HCT116 (cell line): ENCODE results near the gene S100A3. TPM values are rescaled to one million over a fixed set of nuclear protein-coding genes. Genes with fewer than 3 reads are reported as not detected.

ENCODE experiments used
- ATAC-seq: fragments of 200-7000 bp; cut with Tn5 transposase; 2 replicates; pipeline ENCODE4 v1.9.1; 2020; ENCODE audit warnings: mild to moderate bottlenecking, moderate library complexity
- BruUV-seq: library from RNA; stranded (reverse); fragments of 400-500 nt; replicated peaks from 2 replicates; lab custom pipeline; 2021; lab: Mats Ljungman, UMichigan
- CTCF ChIA-PET: fragments of 300-600 bp; sonication (Branson Sonifier 250); formaldehyde crosslinking; loops from one replicate; lab custom pipeline; 2021; ENCODE audit warnings: antibody characterized with exemption; lab: Charles Lee
- POLR2A ChIA-PET: fragments of 300-600, 350-600 bp; sonication (Branson Sonifier 250); formaldehyde crosslinking; loops from one replicate; lab custom pipeline; 2021; ENCODE audit warnings: antibody characterized with exemption; lab: Charles Lee
- RAD21 ChIA-PET, 2 experiments: fragments of 300-600 bp; sonication (Branson Sonifier 250); formaldehyde crosslinking; loops; one replicate each; lab custom pipeline; 2023; ENCODE audit warnings: low total read pairs in 2 of 2; ENCODE audit not compliant: uncharacterized antibody in 2 of 2, unreplicated experiment in 2 of 2, low non-redundant PET in 1 of 2; lab: Charles Lee
- DNase-seq: peaks from one replicate; pipeline ENCODE4 v3.0.0-alpha.2; 2010; ENCODE audit warnings: low read depth, low spot score
- H2AFZ ChIP-seq: fragments of 200-600 bp; shearing (Covaris generic), sonication (generic); 2 replicates; pipeline ENCODE4 v1.6.1; 2017; ENCODE audit warnings: low read depth, mixed run types, mixed read lengths, antibody characterized with exemption, low read length; ENCODE audit not compliant: poor library complexity, severe bottlenecking
- H3K27ac ChIP-seq: 2 replicates; pipeline ENCODE4 v1.5.1; 2012; ENCODE audit warnings: low read depth, low read length
- H3K27me3 ChIP-seq: fragments of 200-600 bp; sonication (generic); 2 replicates; pipeline ENCODE4 v1.6.1; 2016; ENCODE audit warnings: mixed run types, low read length, mixed read lengths; ENCODE audit not compliant: insufficient read depth
- H3K36me3 ChIP-seq, 2 experiments: fragments of 200-500 bp in 1 of 2; fragments of 200-600 bp in 1 of 2; sonication (Bioruptor generic) in 1 of 2; sonication (generic) in 1 of 2; 2 replicates each; pipeline versions ENCODE4 v1.5.1 to v1.6.1; 2014 to 2016; ENCODE audit warnings: low read length in 2 of 2, inconsistent platforms in 1 of 2, mixed read lengths in 1 of 2, mixed run types in 1 of 2; ENCODE audit not compliant: insufficient read depth in 2 of 2, control insufficient read depth in 1 of 2
- H3K4me1 ChIP-seq, 2 experiments: fragments of 200-600 bp in 1 of 2; sonication (generic) in 1 of 2; 2 replicates each; pipeline versions ENCODE4 v1.5.1 to v1.6.1; 2012 to 2017; ENCODE audit warnings: low read length in 2 of 2, inconsistent platforms in 1 of 2, mild to moderate bottlenecking in 1 of 2, mixed read lengths in 1 of 2, mixed run types in 1 of 2, moderate library complexity in 1 of 2; ENCODE audit not compliant: insufficient read depth in 2 of 2, control insufficient read depth in 1 of 2
- H3K4me2 ChIP-seq: fragments of 200-600 bp; sonication (generic); 2 replicates; pipeline ENCODE4 v1.6.1; 2017; ENCODE audit warnings: mixed run types, low read length, mixed read lengths
- H3K4me3 ChIP-seq, 2 experiments: fragments of 200-600 bp in 1 of 2; sonication (generic) in 1 of 2; replicated peaks in 1 of 2; 2 replicates each; pipeline ENCODE4 v1.5.1; 2011 to 2016; ENCODE audit warnings: low read length in 2 of 2, control low read depth in 1 of 2, low read depth in 1 of 2, mild to moderate bottlenecking in 1 of 2, mixed read lengths in 1 of 2, mixed run types in 1 of 2
- H3K79me2 ChIP-seq: fragments of 200-600 bp; sonication (generic); 2 replicates; pipeline ENCODE4 v1.6.1; 2017; ENCODE audit warnings: mild to moderate bottlenecking, mixed run types, low read length, moderate library complexity, mixed read lengths; ENCODE audit not compliant: insufficient read depth
- H3K9ac ChIP-seq: fragments of 200-600 bp; sonication (generic); 2 replicates; pipeline ENCODE4 v1.6.1; 2016; ENCODE audit warnings: low read length, mixed read lengths
- H3K9me2 ChIP-seq: fragments of 200-600 bp; sonication (generic), shearing (Covaris generic); 2 replicates; pipeline ENCODE4 v1.6.1; 2017; ENCODE audit warnings: mixed run types, mild to moderate bottlenecking, moderate library complexity; ENCODE audit not compliant: insufficient read depth
- H3K9me3 ChIP-seq, 2 experiments: fragments of 200-500 bp in 1 of 2; fragments of 200-600 bp in 1 of 2; sonication (Bioruptor generic) in 1 of 2; sonication (generic) in 1 of 2; 2 replicates each; pipeline ENCODE4 v1.6.1; 2014 to 2017; ENCODE audit warnings: low read length in 2 of 2, mixed read lengths in 2 of 2, inconsistent platforms in 1 of 2, low read depth in 1 of 2, mild to moderate bottlenecking in 1 of 2, mixed run types in 1 of 2, moderate library complexity in 1 of 2; ENCODE audit not compliant: control insufficient read depth in 1 of 2, insufficient read depth in 1 of 2
- H4K20me1 ChIP-seq: fragments of 200-600 bp; sonication (generic), shearing (Covaris generic); 2 replicates; pipeline ENCODE4 v1.6.1; 2017; ENCODE audit warnings: mixed run types, mild to moderate bottlenecking, moderate library complexity; ENCODE audit not compliant: insufficient read depth
- ATF3 ChIP-seq: IDR thresholded peaks from 2 replicates; pipeline ENCODE4 v1.6.1; 2012
- CTCF ChIP-seq, 3 experiments: fragments of 200-600 bp in 1 of 3; sonication (generic) in 1 of 3; IDR thresholded peaks in 2 of 3; conservative IDR thresholded peaks in 1 of 3; 2 replicates each; pipeline ENCODE4 v1.5.1; 2012 to 2017; ENCODE audit warnings: low read depth in 2 of 3, low read length in 2 of 3, antibody characterized with exemption in 1 of 3, borderline replicate concordance in 1 of 3, control low read depth in 1 of 3, mild to moderate bottlenecking in 1 of 3, mixed read lengths in 1 of 3, mixed run types in 1 of 3, moderate library complexity in 1 of 3; ENCODE audit not compliant: insufficient read depth in 1 of 3
- EZH2 ChIP-seq: fragments of 200-600 bp; sonication (generic); IDR thresholded peaks from 2 replicates; pipeline ENCODE4 v1.6.1; 2017; ENCODE audit warnings: antibody characterized with exemption, mixed run types
- EZH2phosphoT487 ChIP-seq: fragments of 200-600 bp; IDR thresholded peaks from 2 replicates; pipeline ENCODE4 v1.6.1; 2018; ENCODE audit warnings: antibody characterized with exemption, borderline replicate concordance
- FOSL1 ChIP-seq: IDR thresholded peaks from 2 replicates; pipeline ENCODE4 v1.6.1; 2012; ENCODE audit warnings: low read depth
- POLR2AphosphoS5 ChIP-seq: IDR thresholded peaks from 2 replicates; pipeline ENCODE4 v1.6.1; 2011; ENCODE audit warnings: mild to moderate bottlenecking, low read depth, low read length, moderate library complexity
- RAD21 ChIP-seq: IDR thresholded peaks from 2 replicates; pipeline ENCODE4 v1.6.1; 2012; ENCODE audit warnings: low read depth, mild to moderate bottlenecking
- SIN3A ChIP-seq: IDR thresholded peaks from 2 replicates; pipeline ENCODE4 v1.6.1; 2012; ENCODE audit warnings: low read depth
- TCF7L2 ChIP-seq: IDR thresholded peaks from 2 replicates; pipeline ENCODE4 v1.7.0; 2011; ENCODE audit warnings: borderline replicate concordance, inconsistent platforms; ENCODE audit not compliant: insufficient read depth, insufficient read length; ENCODE audit errors: extremely low read depth
- YY1 ChIP-seq: IDR thresholded peaks from 2 replicates; pipeline ENCODE4 v1.6.1; 2011; ENCODE audit warnings: low read length, low read depth, moderate library complexity, mild to moderate bottlenecking; ENCODE audit not compliant: insufficient replicate concordance; ENCODE audit errors: extremely low read depth
- intact Hi-C: fragments of 100-400 bp; cut with micrococcal nuclease; formaldehyde crosslinking; loops from 2 replicates; pipeline ENCODE4 v1.10.0; 2022
- total RNA-seq: library from RNA; stranded (reverse); gene quantifications from one replicate; pipeline ENCODE4 v1.2.1, GENCODE V29; 2021; ENCODE audit not compliant: unreplicated experiment

S100A3 gene
- total RNA-seq, 1 experiment from 2014 or later: 4.2 TPM

GRCh38 chr1:153563991-153564390 is 14.9 kb upstream of the S100A3 start:
- H3K4me1 ChIP-seq: peaks cover 57 to 75% of the 10 kb centered on the region in 2 experiments
- DNase-seq (no peak), ATAC-seq (no peak)
- intact Hi-C loops: no loop called here
- no peaks in the 10 kb centered on the region for H3K79me2 ChIP-seq
- BruUV-seq: no TSS peak
- CTCF ChIA-PET: interaction anchor here (0.9 to 1.5 kb wide), 2 partner anchors 8 to 10 kb away, joined by 5 read pairs; no protein-coding TSS in a partner anchor
- H4K20me1 ChIP-seq: no peaks in the 10 kb centered on the region
- H3K4me3 ChIP-seq: no peak overlapping the region
- H3K4me2 ChIP-seq: peak overlapping the region; percentile 77
- RAD21 ChIA-PET: no interaction called here
- no peaks in the 10 kb centered on the region for H3K9me3 ChIP-seq
- TF ChIP-seq YY1 (no peak), RAD21 (no peak), CTCF (IDR thresholded peaks at IDR 0.05 in 2 of 3, conservative IDR thresholded peaks at IDR 0.05 in 1 of 3; ENCODE audit: borderline replicate concordance in 1 of 3, insufficient read depth in 1 of 3, low read depth in 2 of 3, low read length in 2 of 3) (no peak), POLR2AphosphoS5 (no peak), EZH2 (no peak), ATF3 (no peak), FOSL1 (no peak), SIN3A (no peak), TCF7L2 (no peak), EZH2phosphoT487 (no peak)
- H3K36me3 ChIP-seq: no peaks in the 10 kb centered on the region
- H2AFZ ChIP-seq: no peak overlapping the region
- POLR2A ChIA-PET: interaction anchor here (0.6 to 4.6 kb wide), 5 partner anchors 8 to 30 kb away, joined by 3 to 114 read pairs (median 3); partner anchors contain the start of genes S100A4, S100A5 and S100A6
- peak overlapping the region; percentile 80 for H3K9ac ChIP-seq
- no peaks in the 10 kb centered on the region for H3K9me2 ChIP-seq
- H3K27ac ChIP-seq: peak overlapping the region; percentile 100
- no peaks in the 10 kb centered on the region for H3K27me3 ChIP-seq
